CD14-positive monocyte (primary cell): ENCODE results near the gene GNPTAB. TPM values are rescaled to one million over a fixed set of nuclear protein-coding genes. Genes with fewer than 3 reads are reported as not detected.

Source experiments
- DNase-seq, 3 donors: peaks; one replicate each; pipeline ENCODE4 v3.0.0-alpha.2; 2011 to 2022
- H2AFZ ChIP-seq: 2 replicates; pipeline ENCODE4 v1.6.0; 2012; ENCODE audit warnings: mild to moderate bottlenecking, low read depth, low read length, inconsistent platforms; ENCODE audit not compliant: insufficient read depth, poor library complexity, severe bottlenecking
- H3K27ac ChIP-seq, 2 donors: 1 replicate in 1 of 2; 2 replicates in 1 of 2; pipeline ENCODE4 v1.5.1; 2012 to 2013; ENCODE audit warnings: low read length in 2 of 2, control low read depth in 1 of 2, inconsistent platforms in 1 of 2, low read depth in 1 of 2, mild to moderate bottlenecking in 1 of 2
- H3K27me3 ChIP-seq, 2 donors: one replicate each; pipeline versions ENCODE4 v1.6.0 to v1.6.1; 2011 to 2013; ENCODE audit warnings: low read length in 2 of 2; ENCODE audit not compliant: control insufficient read depth in 2 of 2, insufficient read depth in 2 of 2
- H3K36me3 ChIP-seq, 2 donors: replicated peaks in 1 of 2; 1 replicate in 1 of 2; 2 replicates in 1 of 2; pipeline versions ENCODE4 v1.5.1 to v1.6.1; 2012 to 2013; ENCODE audit warnings: low read length in 2 of 2, control low read depth in 1 of 2, inconsistent platforms in 1 of 2, mild to moderate bottlenecking in 1 of 2; ENCODE audit not compliant: insufficient read depth in 2 of 2, control insufficient read depth in 1 of 2
- H3K4me1 ChIP-seq, 2 donors: 1 replicate in 1 of 2; 2 replicates in 1 of 2; pipeline versions ENCODE4 v1.5.1 to v1.6.1; 2012 to 2013; ENCODE audit warnings: low read length in 2 of 2, control low read depth in 1 of 2, inconsistent platforms in 1 of 2, mild to moderate bottlenecking in 1 of 2, moderate library complexity in 1 of 2; ENCODE audit not compliant: insufficient read depth in 2 of 2, control insufficient read depth in 1 of 2
- H3K4me2 ChIP-seq: replicated peaks from 2 replicates; pipeline ENCODE3; 2012; ENCODE audit warnings: low read length, moderate library complexity, mild to moderate bottlenecking; ENCODE audit not compliant: poor library complexity, severe bottlenecking; ENCODE audit errors: extremely low read depth
- H3K4me3 ChIP-seq, 3 experiments: fragments of 200-600 bp in 1 of 3; sonication (generic) in 1 of 3; replicated peaks in 1 of 3; 1 replicate in 2 of 3; 2 replicates in 1 of 3; pipeline ENCODE4 v1.5.1; 2011 to 2013; ENCODE audit warnings: low read length in 3 of 3, mild to moderate bottlenecking in 3 of 3, control low read depth in 2 of 3, low read depth in 2 of 3, inconsistent platforms in 1 of 3, moderate library complexity in 1 of 3
- H3K79me2 ChIP-seq: 2 replicates; pipeline ENCODE4 v1.6.0; 2012; ENCODE audit warnings: mild to moderate bottlenecking, control low read depth, inconsistent platforms, low read length, moderate library complexity; ENCODE audit not compliant: insufficient read depth
- H3K9ac ChIP-seq: 2 replicates; pipeline ENCODE4 v1.6.0; 2017; ENCODE audit warnings: low read length, mild to moderate bottlenecking; ENCODE audit not compliant: insufficient read depth, poor library complexity, severe bottlenecking
- H3K9me3 ChIP-seq, 2 donors: replicated peaks in 1 of 2; 1 replicate in 1 of 2; 2 replicates in 1 of 2; pipeline versions ENCODE4 v1.5.1 to v1.6.1; 2012 to 2013; ENCODE audit warnings: low read length in 2 of 2, control low read depth in 1 of 2; ENCODE audit not compliant: control insufficient read depth in 1 of 2, insufficient read depth in 1 of 2
- H4K20me1 ChIP-seq: 2 replicates; pipeline ENCODE4 v1.6.0; 2012; ENCODE audit warnings: mild to moderate bottlenecking, low read length, control low read depth, moderate library complexity; ENCODE audit not compliant: insufficient read depth
- H3K27ac Mint-ChIP-seq, 7 donors: one replicate each; pipeline ENCODE4 v1.8.0; 2020; ENCODE audit warnings: mild to moderate bottlenecking in 7 of 7, mixed read lengths in 7 of 7, moderate library complexity in 6 of 7, inconsistent platforms in 2 of 7
- H3K27me3 Mint-ChIP-seq, 3 donors: one replicate each; pipeline ENCODE4 v1.8.0; 2021 to 2022; ENCODE audit warnings: low read depth in 3 of 3, mild to moderate bottlenecking in 3 of 3, mixed read lengths in 3 of 3, moderate library complexity in 3 of 3, inconsistent platforms in 1 of 3
- H3K36me3 Mint-ChIP-seq, 2 donors: one replicate each; pipeline ENCODE4 v1.8.0; 2020; ENCODE audit warnings: mixed read lengths in 2 of 2, inconsistent platforms in 1 of 2, mild to moderate bottlenecking in 1 of 2
- H3K4me1 Mint-ChIP-seq: one replicate; pipeline ENCODE4 v1.8.0; 2020; ENCODE audit warnings: mild to moderate bottlenecking, mixed read lengths
- H3K4me3 Mint-ChIP-seq, 2 donors: one replicate each; pipeline ENCODE4 v1.8.0; 2020; ENCODE audit warnings: mild to moderate bottlenecking in 2 of 2, mixed read lengths in 2 of 2, moderate library complexity in 1 of 2
- H3K9me3 Mint-ChIP-seq, 7 donors: one replicate each; pipeline ENCODE4 v1.8.0; 2020 to 2022; ENCODE audit warnings: mixed read lengths in 7 of 7, mild to moderate bottlenecking in 6 of 7, moderate library complexity in 6 of 7, inconsistent platforms in 2 of 7
- WGBS: methylation state at CpG from one replicate; pipeline ENCODE4 v1.1.5; 2013; ENCODE audit warnings: missing lambda C conversion rate; ENCODE audit not compliant: insufficient coverage; 5-methylcytosine and 5-hydroxymethylcytosine counted together
- intact Hi-C, 2 donors: fragments of 100-400 bp; cut with micrococcal nuclease; formaldehyde crosslinking; loops; one replicate each; pipeline versions ENCODE4 v1.15.0 to v1.15.1; 2023
- polyA plus RNA-seq, 3 donors: library from polyadenylated mRNA; depleted of rRNA in 1 of 3; unstranded in 2 of 3; stranded (reverse) in 1 of 3; fragments of 300-500 nt in 2 of 3; fragments of >200 nt in 1 of 3; fragmentation: Illumina TruSeq in 2 of 3; gene quantifications; 1 replicate in 2 of 3; 2 replicates in 1 of 3; pipeline ENCODE4 v1.2.3, GENCODE V29; 2012 to 2021
- TF ChIP-seq, protein P1 (sequence below): fragments of 200-600 bp; IDR thresholded peaks from one replicate; pipeline ENCODE4 v1.8.0; 2022; ENCODE audit warnings: antibody characterized with exemption, mild to moderate bottlenecking

GNPTAB gene
- polyA plus RNA-seq, 3 donors, result 14.4 to 29.1 (median 24.1) TPM

- Histone ChIP-seq H3K27ac (no peak overlapping the region), H4K20me1 (peaks cover 72% of the 10 kb centered on the region), H3K9me3 (no peaks in the 10 kb centered on the region), H2AFZ (no peak overlapping the region), H3K36me3 (peaks cover 2 to 7% of the 10 kb centered on the region in 2 donors), H3K79me2 (peaks cover 83% of the 10 kb centered on the region), H3K4me2 (no peak overlapping the region), H3K4me3 (no peak overlapping the region), H3K9ac (no peak overlapping the region), H3K4me1 (peaks cover 11 to 15% of the 10 kb centered on the region in 2 donors), H3K27me3 (no peaks in the 10 kb centered on the region)
- no CpG with 5 or more reads among the region's 1 CpG for WGBS
- peak overlapping the region in 2 of 7 donors; percentile 46 for H3K27ac Mint-ChIP-seq
- H3K27me3 Mint-ChIP-seq, result peaks cover 0 to 3% (median 0%) of the 10 kb centered on the region in 3 donors
- peaks cover 61% of the 10 kb centered on the region for H3K4me1 Mint-ChIP-seq
- H3K36me3 Mint-ChIP-seq, result peaks cover 10 to 15% of the 10 kb centered on the region in 2 donors
- no peaks in the 10 kb centered on the region for H3K9me3 Mint-ChIP-seq
- no peak overlapping the region for H3K4me3 Mint-ChIP-seq
- DNase-seq, result no peak
- intact Hi-C loops, result no loop called here
- TF ChIP-seq, protein P1, sequence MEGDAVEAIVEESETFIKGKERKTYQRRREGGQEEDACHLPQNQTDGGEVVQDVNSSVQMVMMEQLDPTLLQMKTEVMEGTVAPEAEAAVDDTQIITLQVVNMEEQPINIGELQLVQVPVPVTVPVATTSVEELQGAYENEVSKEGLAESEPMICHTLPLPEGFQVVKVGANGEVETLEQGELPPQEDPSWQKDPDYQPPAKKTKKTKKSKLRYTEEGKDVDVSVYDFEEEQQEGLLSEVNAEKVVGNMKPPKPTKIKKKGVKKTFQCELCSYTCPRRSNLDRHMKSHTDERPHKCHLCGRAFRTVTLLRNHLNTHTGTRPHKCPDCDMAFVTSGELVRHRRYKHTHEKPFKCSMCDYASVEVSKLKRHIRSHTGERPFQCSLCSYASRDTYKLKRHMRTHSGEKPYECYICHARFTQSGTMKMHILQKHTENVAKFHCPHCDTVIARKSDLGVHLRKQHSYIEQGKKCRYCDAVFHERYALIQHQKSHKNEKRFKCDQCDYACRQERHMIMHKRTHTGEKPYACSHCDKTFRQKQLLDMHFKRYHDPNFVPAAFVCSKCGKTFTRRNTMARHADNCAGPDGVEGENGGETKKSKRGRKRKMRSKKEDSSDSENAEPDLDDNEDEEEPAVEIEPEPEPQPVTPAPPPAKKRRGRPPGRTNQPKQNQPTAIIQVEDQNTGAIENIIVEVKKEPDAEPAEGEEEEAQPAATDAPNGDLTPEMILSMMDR, result no peak
Observed at GRCh38 chr12:101706403-101706802, 124.4 kb downstream of the GNPTAB start.

DNA sequence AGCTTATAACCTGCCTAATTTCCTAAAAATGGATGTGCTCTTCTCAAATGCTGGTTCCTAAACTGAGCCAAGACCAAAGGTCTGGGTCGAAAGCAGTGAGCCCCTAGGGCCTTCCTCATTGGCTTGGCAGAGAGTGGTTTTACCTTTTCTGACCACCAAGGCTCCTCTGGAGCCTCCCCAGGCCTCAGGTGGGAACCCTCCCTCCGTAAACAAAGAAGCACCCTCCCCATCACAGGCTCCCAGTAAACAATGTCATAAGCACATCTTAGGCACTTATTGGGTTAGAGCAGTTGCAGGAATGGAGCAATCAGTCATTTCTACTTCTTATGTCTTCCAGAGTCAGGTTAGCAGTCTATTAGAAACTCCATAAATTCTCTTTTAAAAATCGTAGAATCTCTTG, 127.3 kb downstream of the GNPTAB start:
- H3K27ac Mint-ChIP-seq, result no peak overlapping the region
- no peak for DNase-seq
- Histone ChIP-seq H3K9ac (no peak overlapping the region), H3K4me1 (peaks cover 29 to 44% of the 10 kb centered on the region in 2 donors), H3K79me2 (peaks cover 83% of the 10 kb centered on the region), H4K20me1 (peaks cover 74% of the 10 kb centered on the region), H3K36me3 (peaks cover 2 to 7% of the 10 kb centered on the region in 2 donors), H3K27me3 (no peaks in the 10 kb centered on the region), H3K27ac (peak overlapping the region in 1 of 2 donors; percentile 20), H2AFZ (no peak overlapping the region), H3K4me3 (no peak overlapping the region), H3K4me2 (no peak overlapping the region), H3K9me3 (no peaks in the 10 kb centered on the region)
- TF ChIP-seq, protein P1, result no peak
- no peaks in the 10 kb centered on the region for H3K9me3 Mint-ChIP-seq
- peaks cover 71% of the 10 kb centered on the region for H3K4me1 Mint-ChIP-seq
- H3K27me3 Mint-ChIP-seq, result peaks cover 0 to 1% (median 0%) of the 10 kb centered on the region in 3 donors
- peaks cover 7 to 10% of the 10 kb centered on the region in 2 donors for H3K36me3 Mint-ChIP-seq
- WGBS, result 92% methylated on average over 2 of the region's 3 CpGs
- intact Hi-C loops, result no loop called here
- no peak overlapping the region for H3K4me3 Mint-ChIP-seq
